ENCODE measurements around the gene SLC43A2. TPM values are rescaled to one million over a fixed set of nuclear protein-coding genes. Genes with fewer than 3 reads are reported as not detected.

SLC43A2 gene
- total RNA-seq, 1 donor from 2014 or later = 44.6 TPM

DNA sequence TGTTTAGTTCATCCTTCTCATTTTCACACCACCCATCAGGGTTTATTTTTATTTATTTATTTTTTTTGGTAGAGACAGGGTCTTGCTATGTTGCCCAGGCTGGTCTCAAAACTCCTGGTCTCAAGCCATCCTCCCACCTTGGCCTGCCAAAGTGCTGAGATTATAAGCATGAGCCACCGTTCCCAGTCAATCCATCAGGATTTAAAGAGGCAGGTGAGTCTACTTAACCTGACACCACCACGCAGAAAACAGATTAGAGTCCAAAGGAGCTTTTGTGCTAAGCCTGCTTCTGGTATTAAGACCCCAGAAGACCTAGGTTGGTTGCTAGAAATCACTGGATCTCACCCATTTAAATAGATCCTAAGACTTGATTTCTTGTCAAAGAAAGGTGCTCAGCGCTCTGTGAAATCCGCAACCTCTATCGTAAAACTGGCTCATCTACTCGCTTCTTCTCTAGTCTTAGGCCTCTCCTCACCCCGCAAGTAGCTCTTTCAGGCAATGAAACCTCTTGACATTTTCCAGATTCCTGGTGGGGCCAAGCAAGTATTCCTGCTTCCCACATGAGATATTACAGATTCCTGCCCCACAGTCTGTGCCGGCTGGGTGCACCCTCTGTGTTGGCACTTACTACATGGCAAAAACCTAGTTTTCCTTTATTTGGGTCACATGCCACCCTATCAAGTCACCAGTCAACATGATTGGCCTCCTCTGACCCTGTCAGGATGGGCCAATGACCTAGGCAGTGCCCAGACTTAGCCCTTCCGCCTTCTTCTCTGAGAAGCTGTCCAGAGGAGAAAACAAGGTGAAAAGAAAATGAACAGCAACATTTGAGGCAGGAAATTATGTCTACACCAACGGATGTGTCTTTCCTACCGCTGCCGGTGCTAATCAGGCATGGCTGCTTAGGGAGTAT is 75.0 kb downstream of the SLC43A2 start:
- DNase-seq = peak; percentile 41
- H3K27ac ChIP-seq = peak overlapping the region; percentile 12
- peaks cover 40% of the 10 kb centered on the region for H3K4me1 ChIP-seq
- ATAC-seq = peak; percentile 54 to 73
- intact Hi-C loops (cut with DNase I) = no loop called here
- no peaks in the 10 kb centered on the region for H3K27me3 ChIP-seq (ENCODE audit: low read depth)
- no peak overlapping the region for H3K4me3 ChIP-seq
- peaks cover 61% of the 10 kb centered on the region for H3K36me3 ChIP-seq
- no peaks in the 10 kb centered on the region for H3K9me3 ChIP-seq
- TF ChIP-seq, protein P1, sequence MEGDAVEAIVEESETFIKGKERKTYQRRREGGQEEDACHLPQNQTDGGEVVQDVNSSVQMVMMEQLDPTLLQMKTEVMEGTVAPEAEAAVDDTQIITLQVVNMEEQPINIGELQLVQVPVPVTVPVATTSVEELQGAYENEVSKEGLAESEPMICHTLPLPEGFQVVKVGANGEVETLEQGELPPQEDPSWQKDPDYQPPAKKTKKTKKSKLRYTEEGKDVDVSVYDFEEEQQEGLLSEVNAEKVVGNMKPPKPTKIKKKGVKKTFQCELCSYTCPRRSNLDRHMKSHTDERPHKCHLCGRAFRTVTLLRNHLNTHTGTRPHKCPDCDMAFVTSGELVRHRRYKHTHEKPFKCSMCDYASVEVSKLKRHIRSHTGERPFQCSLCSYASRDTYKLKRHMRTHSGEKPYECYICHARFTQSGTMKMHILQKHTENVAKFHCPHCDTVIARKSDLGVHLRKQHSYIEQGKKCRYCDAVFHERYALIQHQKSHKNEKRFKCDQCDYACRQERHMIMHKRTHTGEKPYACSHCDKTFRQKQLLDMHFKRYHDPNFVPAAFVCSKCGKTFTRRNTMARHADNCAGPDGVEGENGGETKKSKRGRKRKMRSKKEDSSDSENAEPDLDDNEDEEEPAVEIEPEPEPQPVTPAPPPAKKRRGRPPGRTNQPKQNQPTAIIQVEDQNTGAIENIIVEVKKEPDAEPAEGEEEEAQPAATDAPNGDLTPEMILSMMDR (IDR thresholded peaks at IDR 0.05) = no peak

- Histone ChIP-seq H3K27me3 (ENCODE audit: low read depth) (no peaks in the 10 kb centered on the region), H3K4me1 (peaks cover 40% of the 10 kb centered on the region), H3K27ac (no peak overlapping the region), H3K9me3 (no peaks in the 10 kb centered on the region), H3K4me3 (no peak overlapping the region), H3K36me3 (peaks cover 68% of the 10 kb centered on the region)
- intact Hi-C loops (cut with DNase I) = no loop called here
- ATAC-seq (no peak), DNase-seq (peak; percentile 15)
- TF ChIP-seq, protein P1 (IDR thresholded peaks at IDR 0.05) = no peak
These were observed 75.7 kb downstream of the SLC43A2 start for GRCh38 chr17:1552932-1553331.

DNA sequence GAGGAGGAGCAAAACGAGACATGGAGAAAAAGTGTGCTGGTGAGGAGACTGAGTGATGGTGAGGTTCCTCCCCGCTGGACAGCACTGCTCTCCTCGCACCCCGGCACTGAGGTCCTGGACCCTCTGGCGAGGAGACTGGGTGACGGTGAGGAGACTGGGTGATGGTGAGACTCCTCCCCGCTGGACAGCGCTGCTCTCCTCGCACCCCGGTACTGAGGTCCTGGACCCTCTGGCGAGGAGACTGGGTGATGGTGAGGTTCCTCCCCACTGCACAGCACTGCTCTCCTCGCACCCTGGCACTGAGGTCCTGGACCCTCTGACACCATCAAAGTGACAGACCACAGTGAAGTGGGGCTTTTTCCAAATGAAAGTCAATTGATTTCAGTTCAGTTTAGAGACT is 76.9 kb downstream of the SLC43A2 start:
- ATAC-seq (no peak), DNase-seq (no peak)
- peaks cover 38% of the 10 kb centered on the region for H3K4me1 ChIP-seq
- no peaks in the 10 kb centered on the region for H3K27me3 ChIP-seq (ENCODE audit: low read depth)
- intact Hi-C loops (cut with DNase I) = no loop called here
- no peak overlapping the region for H3K27ac ChIP-seq
- TF ChIP-seq, protein P1 (IDR thresholded peaks at IDR 0.05) = no peak
- peaks cover 80% of the 10 kb centered on the region for H3K36me3 ChIP-seq
- no peak overlapping the region for H3K4me3 ChIP-seq
- H3K9me3 ChIP-seq = no peaks in the 10 kb centered on the region

GRCh38 chr17:1548032-1548431 is 80.6 kb downstream of the SLC43A2 start:
- intact Hi-C loops (cut with DNase I) = no loop called here
- no peak for ATAC-seq
- Histone ChIP-seq H3K9me3 (no peaks in the 10 kb centered on the region), H3K4me1 (peaks cover under 1% of the 10 kb centered on the region), H3K4me3 (no peak overlapping the region), H3K36me3 (peaks cover 100% of the 10 kb centered on the region), H3K27ac (no peak overlapping the region), H3K27me3 (ENCODE audit: low read depth) (no peaks in the 10 kb centered on the region)
- TF ChIP-seq, protein P1 (IDR thresholded peaks at IDR 0.05) = no peak
- no peak for DNase-seq

DNA sequence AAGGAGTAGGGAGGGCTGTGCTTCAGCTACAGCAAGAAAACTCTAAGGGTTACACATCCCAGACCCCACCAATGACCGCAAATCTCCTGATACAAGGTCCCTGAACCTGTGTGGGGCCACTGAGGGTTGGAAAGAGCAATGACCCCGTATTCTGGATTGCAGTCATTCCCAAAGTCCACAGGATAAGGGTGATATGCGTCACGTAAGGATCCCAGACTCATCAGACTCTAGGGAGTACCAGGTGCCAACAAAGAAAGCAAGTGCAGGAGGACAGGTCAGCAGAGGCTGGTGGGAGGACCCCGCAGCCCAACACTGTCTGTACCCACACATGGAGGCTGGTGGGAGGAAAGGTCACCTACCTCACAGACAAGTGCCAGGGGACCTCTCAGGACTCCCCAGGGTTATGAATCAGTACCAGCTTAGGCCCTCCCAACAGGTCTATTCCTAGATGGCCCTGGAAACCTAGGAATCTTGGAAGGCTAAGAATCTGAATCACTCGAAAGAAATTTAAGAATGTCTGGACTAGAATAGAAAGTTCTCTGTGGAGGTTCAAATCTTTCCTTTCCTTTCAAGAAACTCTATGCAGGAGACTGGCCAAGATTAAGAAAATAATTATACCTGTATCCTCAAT is 82.2 kb downstream of the SLC43A2 start:
- intact Hi-C loops (cut with DNase I) = no loop called here
- Histone ChIP-seq H3K36me3 (peaks cover 100% of the 10 kb centered on the region), H3K4me3 (no peak overlapping the region), H3K9me3 (no peaks in the 10 kb centered on the region), H3K27me3 (ENCODE audit: low read depth) (no peaks in the 10 kb centered on the region), H3K4me1 (no peaks in the 10 kb centered on the region), H3K27ac (no peak overlapping the region)
- ATAC-seq (no peak), DNase-seq (no peak)
- TF ChIP-seq, protein P1 (IDR thresholded peaks at IDR 0.05) = no peak

All from lower lobe of right lung (tissue), 2 donors.